ENCODE measurements around the gene HAX1. TPM values are rescaled to one million over a fixed set of nuclear protein-coding genes. Genes with fewer than 3 reads are reported as not detected.

The HAX1 gene
- total and polyA plus RNA-seq, 5 donors from 2014 or later, result 60.2 to 213 (median 194) TPM

Other genes starting within 250 kb of the HAX1 start
- 0.10 TPM for gene NUP210L, start 117.6 kb upstream of the HAX1 start, total RNA-seq
- under 1 TPM in 2 of 4 donors, not detected in 2; 0.02 to 0.17 TPM for gene NUP210L, start 117.6 kb upstream of the HAX1 start, polyA plus RNA-seq
- 412 TPM for gene TPM3, start 80.5 kb upstream of the HAX1 start, total RNA-seq
- 1,000 to 10,000 TPM in 1 of 4 donors, 100 to 1,000 TPM in 3; 780 to 1,027 (median 844) TPM for gene TPM3, start 80.5 kb upstream of the HAX1 start, polyA plus RNA-seq
- gene CFAP141, start 66.3 kb upstream of the HAX1 start, total RNA-seq, result not detected
- gene CFAP141, start 66.3 kb upstream of the HAX1 start, polyA plus RNA-seq, result not detected
- 194 TPM for gene UBAP2L, start 51.7 kb upstream of the HAX1 start, total RNA-seq
- gene UBAP2L, start 51.7 kb upstream of the HAX1 start, polyA plus RNA-seq, result 10 to 100 TPM; 40.8 to 53.0 (median 46.0) TPM
- 0.81 TPM for gene AQP10, start 48.5 kb downstream of the HAX1 start, total RNA-seq
- gene AQP10, start 48.5 kb downstream of the HAX1 start, polyA plus RNA-seq, result not detected
- 267 TPM for gene ATP8B2, start 52.9 kb downstream of the HAX1 start, total RNA-seq
- gene ATP8B2, start 52.9 kb downstream of the HAX1 start, polyA plus RNA-seq, result 100 to 1,000 TPM in 2 of 4 donors, 10 to 100 TPM in 2; 76.0 to 127 (median 104) TPM
- 135 TPM for gene IL6R, start 132.7 kb downstream of the HAX1 start, total RNA-seq
- 10 to 100 TPM; 54.5 to 84.4 (median 62.2) TPM for gene IL6R, start 132.7 kb downstream of the HAX1 start, polyA plus RNA-seq
- not detected for gene TDRD10, start 229.6 kb downstream of the HAX1 start, total RNA-seq
- not detected for gene TDRD10, start 229.6 kb downstream of the HAX1 start, polyA plus RNA-seq
- gene SHE, start 229.8 kb downstream of the HAX1 start, total RNA-seq, result not detected
- not detected for gene SHE, start 229.8 kb downstream of the HAX1 start, polyA plus RNA-seq